Keratinocyte (primary cell): ENCODE data around the gene FAM83G.

Experiments used
- CTCF ChIP-seq, 3 experiments: IDR thresholded peaks in 1 of 3; conservative IDR thresholded peaks in 1 of 3; optimal IDR thresholded peaks in 1 of 3; 2 replicates in 2 of 3; 3 replicates in 1 of 3; pipeline versions ENCODE3 to v1.5.1; 2011; ENCODE audit warnings: low read length in 3 of 3, mild to moderate bottlenecking in 3 of 3, moderate library complexity in 2 of 3, control low read depth in 1 of 3, inconsistent platforms in 1 of 3; ENCODE audit not compliant: insufficient read depth in 2 of 3; ENCODE audit errors: extremely low read depth in 1 of 3
- EZH2 ChIP-seq: IDR thresholded peaks from one replicate; pipeline ENCODE4 v1.6.1; 2012; ENCODE audit warnings: inconsistent platforms, mild to moderate bottlenecking, low read length, moderate library complexity

DNA sequence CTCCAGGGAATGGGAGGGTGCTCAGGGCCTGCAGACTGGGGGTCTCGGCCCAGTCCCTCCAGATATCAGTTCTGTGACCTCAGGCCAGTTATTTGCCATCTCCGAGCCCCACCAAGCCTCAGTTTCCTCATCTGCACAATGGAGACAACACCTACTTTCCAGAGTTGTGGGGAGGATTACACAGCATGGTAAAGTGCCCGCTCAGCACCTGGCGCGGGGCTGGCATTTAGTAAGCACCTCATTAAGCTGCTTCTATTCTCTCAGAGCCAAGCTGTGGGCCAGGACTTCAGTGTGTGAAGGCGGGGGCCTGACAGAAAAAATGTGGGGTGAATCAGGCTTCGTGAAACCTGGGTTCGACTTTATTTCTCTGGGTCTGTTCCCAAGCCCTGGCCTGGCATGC lies 5.2 kb downstream of the FAM83G start:
- TF ChIP-seq CTCF (optimal IDR thresholded peaks at IDR 0.05 in 1 of 3, IDR thresholded peaks at IDR 0.05 in 1 of 3, conservative IDR thresholded peaks at IDR 0.05 in 1 of 3; ENCODE audit: extremely low read depth in 1 of 3, insufficient read depth in 2 of 3, low read length in 3 of 3) (no peak), EZH2 (no peak)
